Measurements from ENCODE around the gene CAPG.
"Not testable (repeated sequence)": the region's sequence is repeated elsewhere in the genome, so short reads cannot be mapped to it uniquely, and the experiment has no call there.

Gene CAPG

DNA sequence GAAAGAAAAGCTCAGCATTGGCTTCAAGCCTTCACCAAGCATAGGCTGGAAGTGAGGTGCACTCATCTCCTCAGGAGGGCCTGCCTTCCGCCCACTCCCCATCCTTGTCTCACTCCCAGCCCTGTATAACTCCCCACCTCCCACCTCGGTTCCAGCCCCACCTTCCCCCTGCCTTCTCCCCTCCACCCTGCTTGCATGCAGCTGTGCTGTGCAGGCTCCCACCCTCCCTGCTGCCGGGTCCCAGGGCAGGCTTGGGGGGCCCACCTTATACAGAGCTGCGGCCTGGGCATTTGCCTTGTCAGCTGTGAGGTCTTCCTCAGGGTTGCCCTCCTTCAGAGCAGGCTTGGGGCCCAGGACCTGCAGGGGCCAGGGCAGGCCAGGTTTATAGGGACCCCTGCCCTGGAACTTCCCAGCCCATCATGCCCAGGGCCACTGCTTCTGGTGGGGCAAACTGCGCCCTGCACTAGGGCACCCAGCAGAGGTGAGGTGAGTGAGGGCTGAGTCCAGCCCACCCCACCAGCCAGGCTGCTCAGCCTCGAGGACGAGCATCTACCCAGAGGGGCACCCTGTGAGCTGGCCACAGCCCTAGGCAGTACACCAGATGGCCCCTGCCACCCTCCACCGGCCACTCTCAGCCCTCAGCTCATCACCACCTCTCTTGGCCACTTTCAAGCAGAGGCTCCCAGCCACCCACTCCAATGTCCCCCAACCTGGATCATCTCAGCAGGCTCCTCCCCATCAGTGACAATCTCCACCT is 11.6 kb downstream of the CAPG start:
- DNase-seq (ENCODE audit: extremely low read depth in 1 of 2, low read depth in 1 of 2), result no peak

DNA sequence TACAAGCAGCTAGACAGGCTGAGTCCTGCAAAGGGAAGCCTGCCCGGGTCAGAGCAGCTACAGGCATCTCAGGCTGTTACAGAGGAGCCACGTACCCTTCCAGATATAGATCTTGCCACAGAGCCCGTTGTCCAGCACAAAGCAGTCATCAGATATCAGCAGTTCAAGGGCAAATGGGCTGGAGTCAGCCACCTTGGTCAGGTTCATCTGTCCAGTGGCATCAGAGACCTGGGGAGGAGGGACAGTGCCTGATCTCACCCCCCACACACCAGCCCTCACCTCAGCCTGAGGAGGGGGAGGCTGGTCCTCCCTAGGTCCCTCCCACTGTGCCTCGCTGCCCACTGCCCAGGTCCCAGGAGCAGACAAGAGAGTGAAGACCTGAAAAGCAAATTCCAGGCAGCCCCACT is 12.2 kb downstream of the CAPG start:
- DNase-seq (ENCODE audit: extremely low read depth in 1 of 2, low read depth in 1 of 2), result no peak

DNA sequence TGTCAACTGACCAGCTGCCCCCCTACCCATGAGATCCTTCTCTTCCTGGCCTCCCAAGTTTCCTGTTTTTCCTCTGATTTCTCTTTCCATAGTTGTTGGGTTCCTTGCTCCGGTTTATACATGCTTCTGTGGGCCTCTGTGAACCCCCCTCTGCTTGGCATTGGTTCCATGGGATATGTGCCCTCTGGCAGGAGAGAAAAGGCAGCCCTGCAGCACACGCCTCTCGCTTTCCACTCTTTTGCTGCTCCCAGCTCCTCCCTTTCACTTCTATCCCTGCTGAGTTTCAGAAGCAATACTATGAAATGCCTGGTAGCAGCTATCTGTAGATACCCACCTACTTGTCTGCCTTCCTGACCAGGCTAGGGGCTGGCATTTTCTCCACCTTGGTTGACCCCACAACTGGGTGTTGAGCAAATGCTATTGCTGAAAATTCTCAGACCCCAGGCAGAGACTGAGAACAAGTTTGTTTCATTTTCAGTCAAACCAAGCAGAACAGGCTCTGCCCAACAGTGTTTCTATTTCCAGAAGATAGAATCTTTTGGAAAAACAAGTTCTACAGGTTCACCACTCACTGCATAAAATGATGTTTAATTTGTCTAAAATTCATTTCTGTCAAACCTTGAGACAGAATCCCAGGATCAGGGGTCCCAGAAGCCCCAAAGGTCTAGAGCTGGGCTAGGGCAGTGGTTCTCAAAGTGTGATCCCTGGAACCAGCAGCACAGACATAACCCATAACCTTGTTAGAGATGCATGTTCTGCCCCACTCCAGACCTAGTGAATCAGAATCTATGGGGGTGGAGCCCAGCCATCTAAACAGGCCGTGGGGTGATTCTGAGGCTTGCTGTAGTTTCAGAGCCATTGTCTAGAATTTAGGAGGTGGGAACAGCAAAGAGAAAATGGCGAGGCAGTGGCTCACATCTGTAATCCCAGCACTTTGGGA is 13.4 kb downstream of the CAPG start:
- no peak for DNase-seq (ENCODE audit: extremely low read depth in 1 of 2, low read depth in 1 of 2)

DNA sequence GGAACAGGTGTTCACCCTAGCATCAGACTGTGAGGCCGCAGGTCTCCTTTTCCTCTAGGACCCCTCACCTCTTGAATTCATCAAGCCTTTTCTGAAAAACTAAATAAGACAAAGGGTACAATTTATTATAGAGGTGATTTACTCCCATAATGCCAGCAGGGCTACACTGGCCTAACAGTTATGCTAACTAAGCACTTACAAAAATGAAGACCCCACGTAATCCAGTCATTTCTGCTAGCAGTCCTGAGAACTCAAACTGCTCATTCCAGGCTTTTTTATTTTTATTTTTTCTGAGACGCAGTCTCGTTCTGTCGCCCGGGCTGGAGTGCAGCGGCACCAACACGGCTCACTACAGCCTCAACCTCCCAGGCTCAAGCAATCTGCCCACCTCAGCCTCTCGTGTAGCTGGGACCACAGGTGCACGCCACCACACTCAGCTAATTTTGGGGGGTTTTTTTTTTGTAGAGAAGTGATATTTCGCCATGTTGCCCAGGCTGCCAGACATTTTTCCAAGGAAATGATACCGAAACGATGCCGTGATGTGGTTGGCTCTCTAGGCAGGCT is 14.2 kb downstream of the CAPG start:
- DNase-seq (ENCODE audit: extremely low read depth in 1 of 2, low read depth in 1 of 2), result no peak

DNA sequence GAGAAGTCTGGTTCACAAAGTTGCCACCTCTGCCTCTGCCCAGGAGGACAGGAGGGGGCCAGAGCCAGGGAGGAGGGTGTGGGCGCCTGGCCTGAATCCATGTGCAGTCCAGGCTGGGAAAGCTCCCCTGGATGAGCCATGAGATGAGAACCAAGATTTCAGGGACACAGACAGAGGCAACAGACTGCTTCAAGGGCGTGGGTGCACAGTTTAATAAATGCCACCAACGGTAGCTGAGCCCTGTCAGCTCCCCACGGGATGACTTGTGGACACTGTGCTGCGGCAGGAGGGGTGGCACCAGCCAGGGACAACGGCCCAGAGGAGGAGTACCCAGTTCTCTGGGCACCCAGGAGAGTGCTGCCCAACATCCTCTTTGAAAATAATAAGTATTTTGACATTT is 15.2 kb downstream of the CAPG start:
- no peak for DNase-seq (ENCODE audit: extremely low read depth in 1 of 2, low read depth in 1 of 2)

DNA sequence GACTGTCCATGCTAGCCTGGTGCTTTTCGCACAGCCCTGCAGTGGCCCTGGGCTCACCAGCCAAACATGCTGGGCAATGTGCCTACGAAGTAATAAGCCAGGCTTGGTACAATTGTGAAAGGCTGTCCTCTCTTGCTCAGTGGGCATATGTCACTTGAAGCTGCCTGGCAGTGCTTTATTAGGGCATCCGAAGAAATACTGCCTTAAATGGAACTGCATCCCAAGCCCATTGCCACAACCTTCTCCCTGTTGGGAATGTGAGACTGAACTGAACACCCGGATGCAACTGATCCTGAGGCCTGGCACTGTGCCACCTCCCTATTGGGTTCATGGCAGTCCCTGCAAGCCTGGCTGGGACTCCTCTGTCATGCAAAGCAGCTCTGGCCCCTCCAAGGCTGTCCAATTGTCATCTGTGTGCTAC is 15.9 kb downstream of the CAPG start:
- no peak for DNase-seq (ENCODE audit: extremely low read depth in 1 of 2, low read depth in 1 of 2)

DNA sequence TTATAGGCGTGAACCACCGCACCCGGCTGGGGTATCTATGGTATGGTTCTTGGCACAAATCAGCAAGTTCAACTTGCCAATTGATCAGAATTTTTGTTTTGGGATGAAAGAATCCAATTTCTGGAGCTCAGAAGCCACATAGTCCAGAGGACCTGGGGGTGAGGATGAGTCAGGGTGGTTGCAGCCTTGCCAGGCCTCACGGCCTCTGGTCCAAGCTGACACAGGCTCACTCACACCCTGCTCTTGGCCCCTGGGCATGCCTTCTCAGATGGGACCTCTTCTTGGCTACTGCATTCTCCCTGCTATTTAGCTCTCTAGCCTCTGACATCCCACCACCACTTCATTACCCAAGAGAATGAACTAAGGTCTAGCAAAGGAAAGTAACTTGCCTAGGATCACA is 16.3 kb downstream of the CAPG start:
- DNase-seq (ENCODE audit: extremely low read depth in 1 of 2, low read depth in 1 of 2), result no peak

DNA sequence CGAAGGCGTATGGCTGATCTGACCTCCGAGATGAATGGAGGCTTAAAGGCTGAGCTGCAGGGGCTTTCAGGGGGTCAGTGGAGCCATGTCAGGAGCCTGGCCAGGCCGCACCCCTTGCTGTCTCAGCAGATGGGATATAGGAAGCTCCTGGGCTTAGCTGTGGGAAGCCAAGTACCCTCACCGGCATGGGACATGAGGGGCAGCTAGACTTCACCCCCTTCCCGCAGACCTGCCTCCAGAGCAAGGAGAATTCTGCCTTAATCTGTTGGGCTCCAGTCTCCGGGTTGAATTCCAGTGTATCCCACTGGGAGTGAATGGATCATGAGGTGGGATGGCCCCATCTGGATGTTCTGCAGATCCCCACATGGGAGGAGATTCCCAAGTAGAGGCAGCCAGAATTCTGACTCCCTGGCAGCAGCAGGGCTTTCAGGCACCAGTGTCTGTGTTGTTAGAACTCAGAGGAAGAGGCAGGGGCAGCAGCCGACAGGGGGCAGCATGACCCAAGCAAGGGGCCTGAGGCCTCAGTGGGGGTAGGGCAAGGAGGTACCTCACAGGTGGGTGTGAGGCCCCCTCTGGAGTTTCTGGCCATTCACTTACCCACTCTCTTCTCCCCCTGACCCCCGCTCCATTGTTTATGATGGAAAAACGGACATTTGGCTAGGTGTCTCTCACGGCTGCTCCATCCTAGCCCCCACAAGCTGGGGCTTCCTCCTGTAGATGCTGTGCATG is 19.1 kb downstream of the CAPG start:
- DNase-seq (ENCODE audit: extremely low read depth in 1 of 2, low read depth in 1 of 2), result peak; percentile 44 to 68

DNA sequence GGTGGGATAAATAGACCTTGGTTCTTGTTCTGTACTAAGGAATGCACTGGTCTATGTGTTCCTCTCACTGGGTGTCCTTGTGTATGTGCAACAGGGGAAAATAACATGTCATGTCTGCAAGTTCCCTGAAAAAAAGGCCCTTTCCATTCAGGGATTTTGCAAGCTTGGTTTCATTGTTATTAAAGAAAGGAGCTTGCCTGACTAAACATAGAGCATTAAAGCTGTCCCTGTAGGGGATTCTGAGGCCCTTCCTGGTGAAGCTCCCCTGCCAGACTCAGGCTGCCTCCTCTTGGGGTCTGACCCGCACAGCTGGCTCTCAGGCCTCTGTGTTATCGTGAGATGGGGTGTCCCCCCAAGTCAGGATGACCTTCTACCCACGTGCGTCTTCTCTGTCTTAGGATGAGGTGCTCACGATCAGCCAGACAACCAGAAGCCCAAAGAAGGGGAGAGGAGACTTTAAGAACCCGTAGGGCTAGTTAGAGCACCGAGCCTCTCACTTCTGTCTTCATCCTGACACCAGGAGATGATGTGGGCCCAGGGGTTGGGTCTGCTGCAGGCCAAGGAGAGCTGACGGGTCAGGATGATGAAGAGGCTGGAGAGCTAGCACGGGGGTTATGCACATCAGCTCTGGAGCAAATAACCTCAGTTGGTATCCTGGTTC is 21.2 kb downstream of the CAPG start:
- no peak for DNase-seq (ENCODE audit: extremely low read depth in 1 of 2, low read depth in 1 of 2)

DNA sequence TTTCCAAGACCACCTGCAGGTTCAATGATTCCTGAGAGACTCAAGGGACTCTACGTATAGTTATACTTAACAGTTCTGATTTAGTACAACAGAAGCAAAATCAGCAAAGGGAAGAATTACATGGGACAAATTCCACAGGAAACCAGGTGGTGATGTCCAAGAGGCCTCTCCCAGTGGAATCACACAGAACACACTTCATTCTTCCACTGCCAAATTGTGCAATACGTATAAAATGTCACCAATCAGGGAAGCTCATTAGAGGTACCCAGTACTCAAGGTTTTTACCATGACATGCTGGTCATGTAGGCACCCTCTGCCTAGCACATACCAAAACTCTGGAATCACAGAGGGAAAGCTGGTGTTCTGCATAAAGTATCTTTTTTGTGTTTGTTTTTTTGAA is 22.4 kb downstream of the CAPG start:
- DNase-seq (ENCODE audit: extremely low read depth in 1 of 2, low read depth in 1 of 2), result no peak

DNA sequence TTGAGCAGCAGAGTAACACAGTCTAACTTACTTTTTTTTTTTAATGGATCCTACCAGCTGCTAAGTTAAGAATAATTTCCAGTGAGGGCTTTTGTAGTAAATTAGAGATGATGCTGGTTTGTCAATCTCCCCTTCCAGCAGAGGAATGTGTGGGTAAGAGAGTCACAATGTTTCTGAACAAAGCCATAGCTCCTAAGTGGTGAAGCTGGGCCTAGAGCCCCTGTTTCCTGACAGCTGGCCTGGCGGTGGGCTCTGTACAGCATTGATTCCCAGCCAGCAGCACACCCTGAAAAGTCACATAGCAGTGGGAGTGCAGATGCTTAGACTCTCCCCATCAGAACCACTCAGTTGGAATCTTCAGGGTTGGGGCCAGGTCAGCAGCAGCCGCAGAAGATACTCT is 24.4 kb downstream of the CAPG start:
- DNase-seq (ENCODE audit: extremely low read depth in 1 of 2, low read depth in 1 of 2), result no peak

DNA sequence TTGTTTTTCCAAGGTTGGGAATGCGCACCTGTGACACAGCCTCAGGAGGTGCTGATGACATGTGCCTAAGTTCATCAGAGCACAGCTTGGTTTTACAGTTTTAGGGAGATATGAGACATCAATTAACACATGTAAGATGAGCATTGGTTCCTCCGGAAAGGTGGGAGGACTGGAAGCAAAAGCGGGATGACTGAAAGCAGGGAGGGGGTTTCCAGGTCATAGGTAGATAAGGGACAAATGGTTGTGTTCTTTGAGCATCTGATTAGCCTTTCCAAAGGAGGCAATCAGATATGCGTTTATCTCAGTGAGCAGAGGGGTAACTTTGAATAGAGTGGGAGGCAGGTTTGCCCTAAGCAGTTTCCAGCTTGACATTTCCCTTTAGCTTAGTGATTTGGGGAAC is 26.3 kb downstream of the CAPG start:
- no peak for DNase-seq (ENCODE audit: extremely low read depth in 1 of 2, low read depth in 1 of 2)

DNA sequence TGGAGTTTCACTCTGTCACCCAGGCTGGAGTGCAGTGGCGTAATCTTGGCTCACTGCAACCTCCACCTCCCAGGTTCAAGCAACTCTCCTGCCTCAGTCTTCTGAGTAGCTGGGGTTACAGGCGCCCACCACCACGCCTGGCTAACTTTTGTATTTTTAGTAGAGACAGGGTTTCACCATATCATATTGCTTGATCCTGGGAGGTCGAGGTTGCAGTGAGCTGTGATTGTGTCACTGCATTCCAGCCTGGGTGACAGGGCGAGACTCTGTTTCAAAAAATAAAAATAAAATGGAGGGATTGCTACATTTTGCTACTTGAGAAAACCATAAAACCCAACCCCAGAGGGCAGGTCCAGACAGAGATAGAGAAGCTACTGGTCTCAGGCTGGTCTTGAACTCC is 27.0 kb downstream of the CAPG start:
- DNase-seq (ENCODE audit: extremely low read depth in 1 of 2, low read depth in 1 of 2), result not testable (repeated sequence)

DNA sequence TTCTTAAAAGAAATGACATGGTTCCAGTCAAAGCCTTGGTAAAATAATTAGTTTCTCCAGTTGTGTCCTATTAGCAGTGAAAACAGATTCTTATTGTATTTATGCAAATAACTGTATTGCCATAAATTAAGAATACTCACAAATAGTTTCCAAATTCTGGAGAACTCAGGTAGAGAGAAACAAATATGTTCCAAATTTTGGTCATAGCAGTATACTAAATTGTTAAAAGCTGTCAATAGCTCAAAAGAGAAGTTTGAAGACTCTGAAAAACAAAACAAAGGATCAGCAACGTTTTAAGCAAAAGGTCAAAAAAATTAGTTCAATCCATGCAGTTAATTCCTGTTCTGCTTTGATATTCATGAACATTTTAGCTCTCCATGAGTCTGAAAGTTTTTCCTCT is 30.1 kb downstream of the CAPG start:
- no peak for DNase-seq (ENCODE audit: extremely low read depth in 1 of 2, low read depth in 1 of 2)

DNA sequence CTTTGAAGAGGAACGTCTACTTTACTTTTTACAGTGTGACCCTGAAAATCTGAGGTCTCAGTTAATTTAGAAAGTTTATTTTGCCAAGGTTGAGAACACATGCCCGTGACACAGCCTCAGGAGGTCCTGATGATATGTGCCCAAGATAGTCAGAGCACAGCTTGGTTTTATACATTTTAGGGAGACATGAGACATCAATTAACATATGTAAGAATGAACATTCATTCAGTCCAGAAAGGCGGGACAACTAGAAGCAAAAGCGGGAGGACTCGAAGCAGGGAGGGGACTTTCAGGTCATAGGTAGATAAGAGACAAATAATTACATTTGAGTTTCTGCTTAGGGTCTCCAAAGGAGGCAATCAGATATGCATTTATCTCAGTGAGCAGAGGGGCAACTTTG is 31.9 kb downstream of the CAPG start:
- no peak for DNase-seq (ENCODE audit: extremely low read depth in 1 of 2, low read depth in 1 of 2)

DNA sequence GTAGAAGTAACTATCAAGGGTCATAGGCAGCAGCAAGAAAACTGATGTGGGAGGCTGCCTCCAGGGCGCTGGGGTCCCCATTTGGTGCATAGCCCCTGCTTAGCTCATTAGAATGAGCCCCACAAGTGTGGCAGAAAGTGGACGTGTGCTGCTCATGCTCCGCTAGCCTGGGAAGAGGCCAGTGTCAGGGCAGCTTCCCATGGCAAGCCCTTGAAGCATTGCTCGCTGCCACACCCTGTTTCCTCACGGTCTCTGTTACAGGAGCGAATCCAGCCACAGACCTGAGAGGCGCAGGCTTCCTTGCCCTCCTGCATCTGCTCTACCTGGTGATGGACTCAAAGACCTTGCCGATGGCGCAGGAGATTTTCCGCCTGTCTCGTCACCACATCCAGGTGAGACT is 33.1 kb downstream of the CAPG start:
- no peak for DNase-seq (ENCODE audit: extremely low read depth in 1 of 2, low read depth in 1 of 2)

DNA sequence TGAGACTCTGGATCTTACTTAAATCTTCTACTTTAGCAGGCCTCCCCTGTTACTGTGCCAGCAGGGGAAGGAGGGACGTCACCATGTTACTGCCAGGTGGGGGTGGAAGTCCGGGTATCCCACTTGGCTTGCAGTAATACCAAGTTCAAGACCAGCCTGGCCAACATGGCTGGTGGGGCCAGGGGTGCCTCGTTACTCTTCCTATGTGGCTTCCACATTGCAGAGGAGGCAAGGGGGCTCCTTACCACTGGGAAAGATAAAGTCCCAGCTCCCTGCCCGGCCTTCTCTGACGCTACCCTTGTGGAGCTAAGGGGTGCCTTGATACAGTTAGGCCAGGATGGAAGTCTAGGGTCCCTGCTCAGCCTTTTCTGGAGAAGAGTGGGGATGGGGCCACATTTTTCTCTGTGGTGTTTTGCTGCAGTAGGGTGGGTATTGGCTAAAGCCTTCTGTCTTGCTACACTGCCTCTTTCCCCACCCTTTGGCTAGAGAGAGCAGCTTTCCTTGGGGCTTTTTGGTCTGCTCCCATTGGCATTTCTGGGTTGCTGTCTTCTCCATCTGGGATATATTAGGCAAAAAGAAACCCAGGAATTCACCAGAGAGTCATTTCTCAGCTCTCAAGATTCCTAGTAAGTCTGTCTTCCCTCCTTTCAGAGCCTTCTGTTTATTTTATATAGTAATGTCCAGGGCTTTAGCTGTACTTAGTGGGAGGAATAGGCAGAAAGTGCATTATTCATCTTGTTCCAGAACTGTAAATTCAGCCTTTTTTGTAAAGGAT is 33.7 kb downstream of the CAPG start:
- no peak for DNase-seq (ENCODE audit: extremely low read depth in 1 of 2, low read depth in 1 of 2)

DNA sequence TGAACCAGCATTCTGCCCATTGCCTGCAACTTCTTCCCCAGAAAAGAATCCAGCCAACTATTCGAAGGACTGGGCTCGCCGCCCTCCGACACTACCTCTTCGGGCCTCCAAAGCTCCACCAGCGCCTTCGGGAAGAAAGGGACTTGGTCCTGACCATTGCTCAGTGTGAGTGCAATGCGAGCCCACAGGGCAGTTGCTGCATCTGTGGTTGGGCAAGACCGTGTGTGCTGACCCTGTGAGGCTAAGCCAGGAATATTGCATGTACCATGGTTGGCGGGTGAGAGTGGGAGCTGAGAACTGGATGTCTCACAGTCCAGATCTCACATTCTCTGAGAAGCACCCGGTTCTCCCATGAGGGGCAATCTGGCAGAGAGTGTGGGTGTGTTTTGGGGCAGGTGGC is 39.1 kb downstream of the CAPG start:
- no peak for DNase-seq (ENCODE audit: extremely low read depth in 1 of 2, low read depth in 1 of 2)

DNA sequence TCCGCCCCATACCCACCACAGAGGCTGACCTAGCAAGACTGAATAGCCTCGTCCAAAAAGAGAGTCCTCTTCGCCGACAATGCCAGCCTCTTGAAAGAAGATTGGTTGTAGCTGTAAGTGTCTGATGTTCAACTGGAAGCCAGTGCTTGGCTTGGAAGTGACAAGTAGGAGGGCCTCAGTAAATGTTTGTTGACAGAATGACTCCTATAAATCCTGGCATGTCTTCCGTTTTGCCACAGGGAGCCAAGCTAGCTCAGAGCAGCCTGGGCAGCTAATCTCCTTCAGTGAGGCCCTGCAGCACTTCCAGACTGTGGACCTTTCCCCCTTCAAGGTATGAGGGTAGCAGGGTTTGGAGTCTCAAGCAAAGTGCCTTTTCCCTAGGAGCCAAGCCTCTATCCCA is 40.7 kb downstream of the CAPG start:
- DNase-seq (ENCODE audit: extremely low read depth in 1 of 2, low read depth in 1 of 2), result no peak

DNA sequence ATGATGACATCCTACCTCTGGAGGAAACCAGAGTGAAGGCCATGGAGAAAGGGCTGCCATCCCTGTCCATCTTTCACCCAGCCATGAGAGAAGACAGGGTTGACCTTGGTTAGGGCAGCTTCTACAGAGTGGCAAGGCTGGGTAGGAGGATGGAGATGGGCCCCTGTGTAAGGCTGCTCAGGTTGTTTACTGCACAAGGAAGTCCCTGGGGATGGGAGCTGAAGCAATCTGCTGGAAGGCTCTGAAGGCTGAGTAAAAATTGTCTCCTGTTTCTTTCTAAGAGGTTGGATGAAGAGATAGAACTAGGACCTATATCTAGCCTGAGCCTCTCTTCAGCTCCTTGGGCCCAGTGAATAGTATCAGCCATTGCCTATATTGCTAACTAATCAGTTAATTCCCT is 41.2 kb downstream of the CAPG start:
- no peak for DNase-seq (ENCODE audit: extremely low read depth in 1 of 2, low read depth in 1 of 2)
